Caco-2 (cell line): ENCODE results near the gene SRPK1. TPM values are rescaled to one million over a fixed set of nuclear protein-coding genes. Genes with fewer than 3 reads are reported as not detected.

Experiments
- BruUV-seq: library from RNA; stranded (reverse); fragments of 400-500 nt; replicated peaks from 2 replicates; lab custom pipeline; 2021; lab: Mats Ljungman, UMichigan
- CTCF ChIA-PET: fragments of 300-600 bp; sonication (Branson Sonifier 250); formaldehyde crosslinking; loops from one replicate; lab custom pipeline; 2022; ENCODE audit warnings: antibody characterized with exemption; lab: Charles Lee
- POLR2A ChIA-PET: fragments of 300-600 bp; sonication (Branson Sonifier 250); formaldehyde crosslinking; loops from one replicate; lab custom pipeline; 2022; ENCODE audit warnings: antibody characterized with exemption; lab: Charles Lee
- DNase-seq, 2 experiments: peaks; one replicate each; pipeline versions ENCODE4 v3.0.0 to v3.0.0-alpha.2; 2020 to 2022
- H3K27me3 ChIP-seq: replicated peaks from 2 replicates; pipeline ENCODE4 v1.6.0; 2011; ENCODE audit warnings: low read length; ENCODE audit not compliant: control insufficient read depth, insufficient read depth
- H3K36me3 ChIP-seq: 2 replicates; pipeline ENCODE4 v1.5.1; 2011; ENCODE audit warnings: low read length; ENCODE audit not compliant: control insufficient read depth, insufficient read depth
- H3K4me1 ChIP-seq: fragments of 250-450 bp; sonication (Bioruptor Pico); 2 replicates; pipeline ENCODE4 v1.5.1; 2020; ENCODE audit warnings: mild to moderate bottlenecking
- H3K4me3 ChIP-seq: 2 replicates; pipeline ENCODE4 v1.5.1; 2011; ENCODE audit warnings: low read depth, mild to moderate bottlenecking, control low read depth, low read length
- H3K9me3 ChIP-seq: fragments of 250-450 bp; sonication (Bioruptor Pico); 2 replicates; pipeline ENCODE4 v1.5.1; 2020; ENCODE audit warnings: mild to moderate bottlenecking, moderate library complexity
- H3K27ac Mint-ChIP-seq: one replicate; pipeline ENCODE4 v1.8.0; 2022; ENCODE audit warnings: mixed read lengths; ENCODE audit not compliant: unreplicated experiment
- H3K27me3 Mint-ChIP-seq: one replicate; pipeline ENCODE4 v1.8.0; 2022; ENCODE audit warnings: mixed read lengths; ENCODE audit not compliant: insufficient read depth, unreplicated experiment
- H3K36me3 Mint-ChIP-seq: one replicate; pipeline ENCODE4 v1.8.0; 2022; ENCODE audit warnings: mild to moderate bottlenecking, mixed read lengths; ENCODE audit not compliant: insufficient read depth, unreplicated experiment
- H3K4me1 Mint-ChIP-seq: one replicate; pipeline ENCODE4 v1.8.0; 2022; ENCODE audit warnings: low read depth, mixed read lengths; ENCODE audit not compliant: unreplicated experiment
- H3K4me3 Mint-ChIP-seq: one replicate; pipeline ENCODE4 v1.8.0; 2022; ENCODE audit warnings: mild to moderate bottlenecking, moderate library complexity, mixed read lengths; ENCODE audit not compliant: unreplicated experiment
- H3K9me3 Mint-ChIP-seq: one replicate; pipeline ENCODE4 v1.8.0; 2022; ENCODE audit warnings: mixed read lengths; ENCODE audit not compliant: unreplicated experiment
- intact Hi-C: fragments of 100-400 bp; cut with micrococcal nuclease; formaldehyde crosslinking; loops from one replicate; pipeline ENCODE4 v1.10.0; 2022; ENCODE audit not compliant: unreplicated experiment
- total RNA-seq: library from RNA; stranded (reverse); gene quantifications from 2 replicates; pipeline ENCODE4 v1.2.3, GENCODE V29; 2022
- TF ChIP-seq, protein P1 (sequence below), 2 experiments: fragments of 200-600 bp in 1 of 2; IDR thresholded peaks; 1 replicate in 1 of 2; 2 replicates in 1 of 2; pipeline versions ENCODE4 v1.5.1 to v1.8.0; 2011 to 2022; ENCODE audit warnings: antibody characterized with exemption in 1 of 2, control low read depth in 1 of 2, inconsistent platforms in 1 of 2, low read depth in 1 of 2, low read length in 1 of 2, mild to moderate bottlenecking in 1 of 2, moderate library complexity in 1 of 2; ENCODE audit not compliant: insufficient read depth in 1 of 2, severe bottlenecking in 1 of 2, unreplicated experiment in 1 of 2

Gene SRPK1
- total RNA-seq, 1 experiment from 2014 or later = 114 TPM

DNA sequence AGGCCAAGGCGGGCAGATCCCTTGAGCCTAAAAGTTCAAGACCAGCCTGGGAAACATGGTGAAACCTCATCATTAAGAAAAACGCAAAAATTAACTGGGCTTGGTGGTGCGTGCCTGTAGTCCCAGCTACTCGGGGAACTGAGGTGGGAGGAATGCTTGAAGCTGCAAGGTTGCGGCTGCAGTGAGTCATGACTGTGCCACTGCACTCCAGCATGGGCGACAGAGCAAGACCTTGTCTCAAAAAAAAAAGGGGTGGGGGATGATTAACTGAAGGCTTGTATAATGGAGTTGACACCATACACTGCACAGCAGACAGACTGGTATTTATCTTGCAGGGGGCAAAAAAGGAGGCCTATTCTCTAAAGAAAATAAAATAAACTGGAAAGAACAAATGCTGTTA, 27.7 kb downstream of the SRPK1 start:
- H3K27ac Mint-ChIP-seq = no peak overlapping the region
- no peak for DNase-seq
- Histone ChIP-seq H3K27me3 (no peaks in the 10 kb centered on the region), H3K4me3 (no peak overlapping the region), H3K4me1 (peaks cover 34% of the 10 kb centered on the region), H3K36me3 (no peaks in the 10 kb centered on the region), H3K9me3 (no peaks in the 10 kb centered on the region)
- H3K4me3 Mint-ChIP-seq = no peak overlapping the region
- intact Hi-C loops = no loop called here
- H3K36me3 Mint-ChIP-seq = peaks cover 51% of the 10 kb centered on the region
- TF ChIP-seq, protein P1, sequence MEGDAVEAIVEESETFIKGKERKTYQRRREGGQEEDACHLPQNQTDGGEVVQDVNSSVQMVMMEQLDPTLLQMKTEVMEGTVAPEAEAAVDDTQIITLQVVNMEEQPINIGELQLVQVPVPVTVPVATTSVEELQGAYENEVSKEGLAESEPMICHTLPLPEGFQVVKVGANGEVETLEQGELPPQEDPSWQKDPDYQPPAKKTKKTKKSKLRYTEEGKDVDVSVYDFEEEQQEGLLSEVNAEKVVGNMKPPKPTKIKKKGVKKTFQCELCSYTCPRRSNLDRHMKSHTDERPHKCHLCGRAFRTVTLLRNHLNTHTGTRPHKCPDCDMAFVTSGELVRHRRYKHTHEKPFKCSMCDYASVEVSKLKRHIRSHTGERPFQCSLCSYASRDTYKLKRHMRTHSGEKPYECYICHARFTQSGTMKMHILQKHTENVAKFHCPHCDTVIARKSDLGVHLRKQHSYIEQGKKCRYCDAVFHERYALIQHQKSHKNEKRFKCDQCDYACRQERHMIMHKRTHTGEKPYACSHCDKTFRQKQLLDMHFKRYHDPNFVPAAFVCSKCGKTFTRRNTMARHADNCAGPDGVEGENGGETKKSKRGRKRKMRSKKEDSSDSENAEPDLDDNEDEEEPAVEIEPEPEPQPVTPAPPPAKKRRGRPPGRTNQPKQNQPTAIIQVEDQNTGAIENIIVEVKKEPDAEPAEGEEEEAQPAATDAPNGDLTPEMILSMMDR (IDR thresholded peaks at IDR 0.05; ENCODE audit: insufficient read depth in 1 of 2, low read depth in 1 of 2, low read length in 1 of 2, severe bottlenecking in 1 of 2, unreplicated experiment in 1 of 2) = no peak
- no peaks in the 10 kb centered on the region for H3K9me3 Mint-ChIP-seq
- H3K4me1 Mint-ChIP-seq = peaks cover 32% of the 10 kb centered on the region
- CTCF ChIA-PET = no interaction called here
- BruUV-seq = no TSS peak
- POLR2A ChIA-PET = no interaction called here
- H3K27me3 Mint-ChIP-seq = no peaks in the 10 kb centered on the region

- no peaks in the 10 kb centered on the region for H3K9me3 ChIP-seq
- POLR2A ChIA-PET = no interaction called here
- H3K36me3 Mint-ChIP-seq = peaks cover 53% of the 10 kb centered on the region
- TF ChIP-seq, protein P1 (IDR thresholded peaks at IDR 0.05; ENCODE audit: insufficient read depth in 1 of 2, low read depth in 1 of 2, low read length in 1 of 2, severe bottlenecking in 1 of 2, unreplicated experiment in 1 of 2) = no peak
- no peaks in the 10 kb centered on the region for H3K27me3 Mint-ChIP-seq
- H3K27me3 ChIP-seq = no peaks in the 10 kb centered on the region
- no peak overlapping the region for H3K4me3 Mint-ChIP-seq
- BruUV-seq = no TSS peak
- no peak overlapping the region for H3K27ac Mint-ChIP-seq
- no peak overlapping the region for H3K4me3 ChIP-seq
- peaks cover 32% of the 10 kb centered on the region for H3K4me1 Mint-ChIP-seq
- intact Hi-C loops = no loop called here
- DNase-seq = no peak
- peaks cover 34% of the 10 kb centered on the region for H3K4me1 ChIP-seq
- CTCF ChIA-PET = no interaction called here
- no peaks in the 10 kb centered on the region for H3K36me3 ChIP-seq
- no peaks in the 10 kb centered on the region for H3K9me3 Mint-ChIP-seq
Measured at GRCh38 chr6:35892482-35892881, 28.4 kb downstream of the SRPK1 start.

GRCh38 chr6:35879151-35879550, 41.7 kb downstream of the SRPK1 start:
- BruUV-seq = no TSS peak
- CTCF ChIA-PET = no interaction called here
- TF ChIP-seq, protein P1 (IDR thresholded peaks at IDR 0.05; ENCODE audit: insufficient read depth in 1 of 2, low read depth in 1 of 2, low read length in 1 of 2, severe bottlenecking in 1 of 2, unreplicated experiment in 1 of 2) = no peak
- no peak overlapping the region for H3K4me3 ChIP-seq
- H3K36me3 ChIP-seq = no peaks in the 10 kb centered on the region; the same call in none of the 2 replicates
- Mint-ChIP-seq H3K9me3 (peaks cover 10% of the 10 kb centered on the region), H3K36me3 (peaks cover 74% of the 10 kb centered on the region), H3K4me3 (no peak overlapping the region), H3K4me1 (no peaks in the 10 kb centered on the region), H3K27me3 (no peaks in the 10 kb centered on the region), H3K27ac (no peak overlapping the region)
- no peaks in the 10 kb centered on the region for H3K9me3 ChIP-seq
- H3K4me1 ChIP-seq = no peaks in the 10 kb centered on the region
- intact Hi-C loops = no loop called here
- POLR2A ChIA-PET = no interaction called here
- DNase-seq = no peak
- H3K27me3 ChIP-seq = no peaks in the 10 kb centered on the region
